SH-SY5Y (cell line): Measurements from ENCODE around the gene POLE2.

Experiments
- GATA2 ChIP-seq: IDR thresholded peaks from 2 replicates; pipeline ENCODE4 v1.6.1; 2011; ENCODE audit warnings: mild to moderate bottlenecking, low read depth, low read length
- GATA3 ChIP-seq: IDR thresholded peaks from 2 replicates; pipeline ENCODE4 v1.6.1; 2011; ENCODE audit warnings: low read depth, mild to moderate bottlenecking, low read length, moderate library complexity

GRCh38 chr14:49642163-49642562, 45.9 kb downstream of the POLE2 start:
- TF ChIP-seq GATA2 (no peak), GATA3 (no peak)
